ENCODE data around the gene CFAP20DC.
"Not testable (repeated sequence)": the region's sequence is repeated elsewhere in the genome, so short reads cannot be mapped to it uniquely, and the experiment has no call there.

GRCh38 chr3:58892526-58892925 lies 157.3 kb downstream of the CFAP20DC start:
- not testable (repeated sequence) for TF ChIP-seq CTCF (IDR thresholded peaks at IDR 0.05; ENCODE audit: low read depth, low read length); EZH2phosphoT487 (IDR thresholded peaks at IDR 0.05; ENCODE audit: low read depth)

All from OCI-LY3 (cell line).